HG02571 (cell line): ENCODE measurements around the gene TPRN.

Experiments used
- ATAC-seq: cut with Tn5 transposase; IDR thresholded peaks from one replicate; pipeline ENCODE4 v1.9.1; 2021; ENCODE audit warnings: mild to moderate bottlenecking, moderate library complexity; ENCODE audit not compliant: unreplicated experiment

TPRN gene

DNA sequence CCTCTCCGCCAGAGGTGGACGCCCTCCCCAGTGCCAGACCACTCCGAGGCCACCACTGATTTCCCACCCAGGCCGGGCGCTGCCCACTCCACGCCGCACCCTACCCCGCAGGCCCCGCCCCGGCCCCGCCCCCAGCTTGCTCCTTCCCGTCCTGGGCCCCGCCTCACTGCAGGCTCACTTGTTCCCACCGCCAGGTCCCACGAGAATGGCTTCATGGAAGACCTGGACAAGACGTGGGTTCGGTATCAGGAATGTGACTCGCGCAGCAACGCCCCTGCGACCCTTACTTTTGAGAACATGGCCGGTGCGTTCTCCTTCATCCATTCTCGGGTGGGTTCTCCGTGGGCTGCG is 37.2 kb downstream of the TPRN start:
- no peak for ATAC-seq

DNA sequence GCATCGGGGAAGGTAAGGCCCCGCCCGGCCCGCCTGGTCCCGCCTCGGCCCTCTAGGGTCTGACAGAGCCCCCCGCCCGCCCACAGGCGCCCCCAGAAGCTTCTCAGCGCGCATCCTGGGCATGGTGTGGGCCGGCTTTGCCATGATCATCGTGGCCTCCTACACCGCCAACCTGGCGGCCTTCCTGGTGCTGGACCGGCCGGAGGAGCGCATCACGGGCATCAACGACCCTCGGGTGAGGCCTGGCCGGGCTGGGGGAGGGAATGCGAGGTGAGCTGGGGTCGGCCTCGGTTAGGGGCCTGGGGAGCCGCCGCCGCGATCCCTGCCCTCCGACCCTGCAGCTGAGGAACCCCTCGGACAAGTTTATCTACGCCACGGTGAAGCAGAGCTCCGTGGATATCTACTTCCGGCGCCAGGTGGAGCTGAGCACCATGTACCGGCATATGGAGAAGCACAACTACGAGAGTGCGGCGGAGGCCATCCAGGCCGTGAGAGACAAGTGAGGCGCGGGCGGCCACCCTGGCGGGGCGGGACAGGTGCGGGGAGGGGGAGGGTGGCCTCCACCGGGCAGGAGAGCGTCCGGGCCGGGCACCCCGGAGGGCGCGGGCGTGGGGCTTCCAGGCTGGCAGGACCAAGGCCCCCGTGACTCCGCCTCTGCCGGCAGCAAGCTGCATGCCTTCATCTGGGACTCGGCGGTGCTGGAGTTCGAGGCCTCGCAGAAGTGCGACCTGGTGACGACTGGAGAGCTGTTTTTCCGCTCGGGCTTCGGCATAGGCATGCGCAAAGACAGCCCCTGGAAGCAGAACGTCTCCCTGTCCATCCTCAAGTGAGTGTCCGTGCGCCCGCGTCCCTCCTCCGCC is 37.8 kb downstream of the TPRN start:
- ATAC-seq = no peak

DNA sequence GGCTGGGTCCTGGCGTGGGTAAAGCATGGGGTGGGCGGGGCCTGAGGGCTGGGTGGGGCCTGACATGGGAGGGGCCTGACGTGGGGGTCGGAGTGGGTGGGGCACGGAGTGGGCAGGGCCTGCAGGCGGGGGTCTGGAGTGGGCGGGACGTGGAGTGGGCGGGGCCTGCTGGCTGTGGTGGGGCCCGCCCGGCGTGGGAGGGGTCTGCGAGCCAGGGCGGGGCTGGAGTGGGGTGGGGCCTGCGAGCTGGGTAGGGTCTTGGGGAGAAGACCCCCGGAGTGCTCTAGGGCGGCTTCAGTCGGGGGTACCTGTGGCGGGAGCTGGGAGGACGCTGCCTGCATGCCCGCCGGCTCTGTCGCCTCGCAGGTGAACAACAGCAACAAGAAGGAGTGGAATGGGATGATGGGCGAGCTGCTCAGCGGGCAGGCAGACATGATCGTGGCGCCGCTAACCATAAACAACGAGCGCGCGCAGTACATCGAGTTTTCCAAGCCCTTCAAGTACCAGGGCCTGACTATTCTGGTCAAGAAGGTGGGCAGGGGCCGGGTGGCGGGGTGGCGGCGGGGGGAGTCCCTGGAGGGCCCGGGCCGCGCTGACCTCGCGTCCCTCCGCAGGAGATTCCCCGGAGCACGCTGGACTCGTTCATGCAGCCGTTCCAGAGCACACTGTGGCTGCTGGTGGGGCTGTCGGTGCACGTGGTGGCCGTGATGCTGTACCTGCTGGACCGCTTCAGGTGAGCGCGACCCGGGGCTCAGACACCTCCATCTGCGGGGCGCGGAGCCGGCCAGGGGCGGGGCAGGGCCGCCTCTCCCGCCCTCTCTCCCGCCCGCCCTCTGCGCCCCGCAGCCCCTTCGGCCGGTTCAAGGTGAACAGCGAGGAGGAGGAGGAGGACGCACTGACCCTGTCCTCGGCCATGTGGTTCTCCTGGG is 38.7 kb downstream of the TPRN start:
- no peak for ATAC-seq

DNA sequence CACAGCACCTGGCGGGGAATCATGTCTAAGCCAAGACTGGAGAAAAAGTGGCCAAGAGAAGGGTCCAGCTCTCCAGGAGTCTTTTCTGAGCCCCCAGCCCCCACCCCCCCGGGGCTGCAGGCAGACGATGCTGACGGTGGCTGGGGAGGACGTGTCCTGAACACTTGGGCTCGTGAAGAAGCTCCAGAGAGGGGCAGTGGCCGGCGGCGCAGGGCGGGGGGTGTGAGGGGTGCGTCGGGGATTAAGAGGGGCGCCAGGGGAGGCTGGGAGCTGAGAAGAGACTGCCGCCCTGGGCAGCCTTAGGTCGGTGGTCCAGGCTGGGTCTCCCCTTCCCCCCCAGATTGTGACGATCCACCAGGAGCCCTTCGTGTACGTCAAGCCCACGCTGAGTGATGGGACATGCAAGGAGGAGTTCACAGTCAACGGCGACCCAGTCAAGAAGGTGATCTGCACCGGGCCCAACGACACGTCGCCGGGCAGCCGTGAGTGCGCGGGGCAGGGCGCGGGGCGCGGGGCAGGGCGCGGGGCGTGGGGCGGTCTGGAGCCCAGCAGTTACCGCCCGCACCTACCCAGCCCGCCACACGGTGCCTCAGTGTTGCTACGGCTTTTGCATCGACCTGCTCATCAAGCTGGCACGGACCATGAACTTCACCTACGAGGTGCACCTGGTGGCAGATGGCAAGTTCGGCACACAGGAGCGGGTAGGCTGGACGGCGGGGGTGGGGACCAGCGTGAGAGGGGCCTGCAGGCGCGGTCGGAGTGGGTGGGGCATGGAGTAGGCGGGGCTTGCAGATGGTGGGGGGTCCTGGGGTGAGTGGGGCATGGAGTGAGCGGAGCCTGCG is 39.6 kb downstream of the TPRN start:
- ATAC-seq = no peak

GRCh38 chr9:137160054-137160425 is 40.5 kb downstream of the TPRN start:
- no peak for ATAC-seq

GRCh38 chr9:137159105-137160053 is 41.2 kb downstream of the TPRN start:
- no peak for ATAC-seq

DNA sequence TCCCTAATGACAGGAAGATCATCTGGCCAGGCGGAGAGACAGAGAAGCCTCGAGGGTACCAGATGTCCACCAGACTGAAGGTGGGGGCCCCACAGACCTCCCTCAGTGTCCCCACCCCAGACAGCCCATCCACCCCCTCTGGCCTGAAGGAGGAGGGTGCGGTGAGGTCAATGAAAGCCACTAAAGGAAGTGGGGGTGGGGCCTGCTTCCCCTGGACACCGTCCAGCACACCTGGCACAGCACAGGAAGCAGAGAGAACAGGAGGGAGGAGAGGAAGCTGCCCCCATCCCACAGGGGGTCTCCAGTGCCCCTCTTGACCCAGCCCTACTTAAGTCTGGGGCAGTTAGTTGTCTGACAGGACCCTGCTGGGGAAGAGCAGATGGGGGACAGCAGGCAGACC is 41.9 kb downstream of the TPRN start:
- no peak for ATAC-seq

GRCh38 chr9:137157618-137158415 is 42.7 kb downstream of the TPRN start:
- ATAC-seq = no peak

DNA sequence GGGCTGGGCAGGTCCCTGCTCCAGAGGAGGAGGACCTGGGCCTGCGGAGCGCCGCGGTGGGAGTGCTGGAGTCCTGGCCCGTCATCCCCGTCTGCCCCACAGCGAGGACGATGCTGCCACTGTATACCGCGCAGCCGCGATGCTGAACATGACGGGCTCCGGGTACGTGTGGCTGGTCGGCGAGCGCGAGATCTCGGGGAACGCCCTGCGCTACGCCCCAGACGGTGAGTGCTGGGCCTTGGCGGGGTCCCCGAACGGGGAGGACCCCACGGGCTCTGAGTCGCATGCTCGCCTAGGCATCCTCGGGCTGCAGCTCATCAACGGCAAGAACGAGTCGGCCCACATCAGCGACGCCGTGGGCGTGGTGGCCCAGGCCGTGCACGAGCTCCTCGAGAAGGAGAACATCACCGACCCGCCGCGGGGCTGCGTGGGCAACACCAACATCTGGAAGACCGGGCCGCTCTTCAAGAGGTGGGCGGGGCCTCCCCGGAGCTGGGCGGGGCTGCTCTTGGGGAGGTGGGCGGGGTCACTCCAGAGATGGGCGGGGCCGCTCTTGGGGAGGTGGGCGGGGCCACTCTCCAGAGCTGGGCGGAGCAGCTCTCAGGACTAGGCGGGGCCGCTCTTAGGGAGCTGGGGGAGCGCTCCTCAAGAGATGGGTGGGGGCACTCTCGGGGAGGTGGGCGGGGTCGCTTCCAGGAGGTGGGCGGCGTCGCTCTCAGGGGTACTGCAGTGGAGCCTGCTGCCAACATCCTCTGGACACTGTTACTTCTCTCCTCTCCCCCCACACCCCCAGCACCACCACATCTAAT is 43.8 kb downstream of the TPRN start:
- no peak for ATAC-seq

DNA sequence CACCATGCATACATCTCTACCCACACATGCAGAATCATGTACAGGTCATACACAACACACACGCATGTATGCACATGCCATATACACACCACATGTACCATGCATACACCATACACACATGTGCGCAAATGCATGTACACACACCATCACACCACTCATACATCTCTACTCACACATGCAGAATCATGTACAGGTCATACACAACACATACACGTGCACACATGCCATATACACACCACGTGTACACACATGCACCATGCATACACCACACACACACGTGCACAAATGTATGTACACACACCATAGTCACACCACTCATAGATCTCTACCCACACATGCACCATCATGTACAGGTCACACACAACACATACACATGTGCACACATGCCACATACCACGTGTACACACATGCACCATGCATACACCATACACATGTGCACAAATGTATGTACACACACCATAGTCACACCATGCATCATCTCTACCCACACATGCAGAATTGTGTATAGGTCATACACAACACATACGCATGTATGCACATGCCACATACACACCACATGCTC is 47.6 kb downstream of the TPRN start:
- ATAC-seq = no peak

- ATAC-seq = peak; percentile 36
These were observed 49.7 kb downstream of the TPRN start for GRCh38 chr9:137150617-137151457.

GRCh38 chr9:137149942-137150616 is 50.5 kb downstream of the TPRN start:
- peak; percentile 2 for ATAC-seq

- no peak for ATAC-seq
These were observed 51.2 kb downstream of the TPRN start for GRCh38 chr9:137149363-137149762.

GRCh38 chr9:137148661-137149060 is 51.9 kb downstream of the TPRN start:
- no peak for ATAC-seq

GRCh38 chr9:137148242-137148641 is 52.3 kb downstream of the TPRN start:
- no peak for ATAC-seq

- ATAC-seq = no peak
These were observed 52.8 kb downstream of the TPRN start for GRCh38 chr9:137147793-137148160.
